Adipocyte (in vitro differentiated cells): ENCODE results near the gene GATB.

Source experiments
- DNase-seq: peaks from one replicate; pipeline ENCODE4 v3.0.0-alpha.2; 2015; ENCODE audit warnings: low read depth
- H3K27me3 ChIP-seq: replicated peaks from 2 replicates; pipeline ENCODE4 v1.7.0; 2013; ENCODE audit warnings: mild to moderate bottlenecking, low read length, moderate library complexity; ENCODE audit not compliant: control insufficient read depth, insufficient read depth
- H3K36me3 ChIP-seq: 2 replicates; pipeline ENCODE4 v1.7.0; 2013; ENCODE audit warnings: low read length, mild to moderate bottlenecking, moderate library complexity; ENCODE audit not compliant: control insufficient read depth, insufficient read depth, severe bottlenecking
- H3K4me1 ChIP-seq: 2 replicates; pipeline ENCODE4 v1.7.0; 2013; ENCODE audit warnings: mild to moderate bottlenecking, low read length, moderate library complexity; ENCODE audit not compliant: control insufficient read depth, insufficient read depth
- H3K4me3 ChIP-seq: 2 replicates; pipeline ENCODE4 v1.7.0; 2013; ENCODE audit warnings: mild to moderate bottlenecking, low read length, moderate library complexity
- H3K9ac ChIP-seq: 2 replicates; pipeline ENCODE4 v1.7.0; 2013; ENCODE audit warnings: mild to moderate bottlenecking, low read length, moderate library complexity
- H3K9me3 ChIP-seq: 2 replicates; pipeline ENCODE4 v1.7.0; 2013; ENCODE audit warnings: mild to moderate bottlenecking, low read length, moderate library complexity; ENCODE audit not compliant: control insufficient read depth

The GATB gene

GRCh38 chr4:151784706-151785105, 23.9 kb upstream of the GATB start:
- peaks cover 7% of the 10 kb centered on the region for H3K27me3 ChIP-seq
- H3K36me3 ChIP-seq = no peaks in the 10 kb centered on the region
- H3K9me3 ChIP-seq = no peaks in the 10 kb centered on the region
- H3K4me3 ChIP-seq = no peak overlapping the region
- no peak overlapping the region for H3K9ac ChIP-seq
- peaks cover 3% of the 10 kb centered on the region for H3K4me1 ChIP-seq
- no peak for DNase-seq

GRCh38 chr4:151783867-151784266, 23.1 kb upstream of the GATB start:
- no peak for DNase-seq

GRCh38 chr4:151782296-151782695, 21.5 kb upstream of the GATB start:
- peaks cover 7% of the 10 kb centered on the region for H3K27me3 ChIP-seq
- DNase-seq = no peak
- no peak overlapping the region for H3K4me3 ChIP-seq
- H3K4me1 ChIP-seq = peaks cover 7% of the 10 kb centered on the region
- H3K9ac ChIP-seq = no peak overlapping the region
- H3K36me3 ChIP-seq = no peaks in the 10 kb centered on the region
- no peaks in the 10 kb centered on the region for H3K9me3 ChIP-seq

More at GRCh38 chr4:151783867-151784266, 23.1 kb upstream of the GATB start:
- Histone ChIP-seq H3K36me3 (no peaks in the 10 kb centered on the region), H3K4me3 (no peak overlapping the region), H3K27me3 (peaks cover 7% of the 10 kb centered on the region), H3K4me1 (peaks cover 7% of the 10 kb centered on the region), H3K9ac (no peak overlapping the region), H3K9me3 (no peaks in the 10 kb centered on the region)

- Histone ChIP-seq H3K9me3 (peaks cover 3% of the 10 kb centered on the region), H3K27me3 (peaks cover 7% of the 10 kb centered on the region), H3K4me1 (peaks cover 7% of the 10 kb centered on the region), H3K4me3 (no peak overlapping the region), H3K36me3 (no peaks in the 10 kb centered on the region), H3K9ac (no peak overlapping the region)
- DNase-seq = no peak
These were observed 20.2 kb upstream of the GATB start for GRCh38 chr4:151781026-151781425.

GRCh38 chr4:151777471-151777870, 16.7 kb upstream of the GATB start:
- H3K9me3 ChIP-seq = peaks cover 34% of the 10 kb centered on the region
- H3K4me3 ChIP-seq = no peak overlapping the region
- no peaks in the 10 kb centered on the region for H3K27me3 ChIP-seq
- peaks cover 7% of the 10 kb centered on the region for H3K4me1 ChIP-seq
- no peak overlapping the region for H3K9ac ChIP-seq
- H3K36me3 ChIP-seq = no peaks in the 10 kb centered on the region
- no peak for DNase-seq

- Histone ChIP-seq H3K9me3 (peaks cover 34% of the 10 kb centered on the region), H3K36me3 (no peaks in the 10 kb centered on the region), H3K9ac (no peak overlapping the region), H3K4me1 (peaks cover 4% of the 10 kb centered on the region), H3K27me3 (no peaks in the 10 kb centered on the region), H3K4me3 (no peak overlapping the region)
- DNase-seq = no peak
These were observed 13.5 kb upstream of the GATB start for GRCh38 chr4:151774324-151774723.

- H3K27me3 ChIP-seq = no peaks in the 10 kb centered on the region
- no peak overlapping the region for H3K4me3 ChIP-seq
- peaks cover 34% of the 10 kb centered on the region for H3K9me3 ChIP-seq
- DNase-seq = no peak
- no peaks in the 10 kb centered on the region for H3K36me3 ChIP-seq
- no peak overlapping the region for H3K9ac ChIP-seq
- no peaks in the 10 kb centered on the region for H3K4me1 ChIP-seq
These were observed 11.5 kb upstream of the GATB start for GRCh38 chr4:151772274-151772673.

GRCh38 chr4:151771664-151772063, 10.9 kb upstream of the GATB start:
- H3K27me3 ChIP-seq = no peaks in the 10 kb centered on the region
- H3K9me3 ChIP-seq = peaks cover 34% of the 10 kb centered on the region
- no peak overlapping the region for H3K9ac ChIP-seq
- peak; percentile 2 for DNase-seq
- H3K4me3 ChIP-seq = no peak overlapping the region
- H3K36me3 ChIP-seq = no peaks in the 10 kb centered on the region
- no peaks in the 10 kb centered on the region for H3K4me1 ChIP-seq

GRCh38 chr4:151770154-151770553, 9.3 kb upstream of the GATB start:
- Histone ChIP-seq H3K4me1 (no peaks in the 10 kb centered on the region), H3K36me3 (no peaks in the 10 kb centered on the region), H3K27me3 (no peaks in the 10 kb centered on the region), H3K9me3 (peaks cover 23% of the 10 kb centered on the region), H3K4me3 (no peak overlapping the region), H3K9ac (no peak overlapping the region)
- no peak for DNase-seq

- H3K4me1 ChIP-seq = no peaks in the 10 kb centered on the region
- no peaks in the 10 kb centered on the region for H3K36me3 ChIP-seq
- H3K4me3 ChIP-seq = no peak overlapping the region
- H3K9ac ChIP-seq = no peak overlapping the region
- no peaks in the 10 kb centered on the region for H3K27me3 ChIP-seq
- DNase-seq = no peak
- peaks cover 9% of the 10 kb centered on the region for H3K9me3 ChIP-seq
These were observed 8.0 kb upstream of the GATB start for GRCh38 chr4:151768835-151769234.

GRCh38 chr4:151766691-151767090, 5.9 kb upstream of the GATB start:
- no peaks in the 10 kb centered on the region for H3K36me3 ChIP-seq

GRCh38 chr4:151760002-151760401, 805 bp downstream of the GATB start:
- DNase-seq = no peak
- Histone ChIP-seq H3K27me3 (no peaks in the 10 kb centered on the region), H3K9ac (peak overlapping the region; percentile 94), H3K9me3 (no peaks in the 10 kb centered on the region), H3K4me1 (peaks cover 6% of the 10 kb centered on the region), H3K4me3 (peak overlapping the region; percentile 95), H3K36me3 (peaks cover 8% of the 10 kb centered on the region)

More at GRCh38 chr4:151766691-151767090, 5.9 kb upstream of the GATB start:
- no peaks in the 10 kb centered on the region for H3K4me1 ChIP-seq
- H3K9me3 ChIP-seq = no peaks in the 10 kb centered on the region
- DNase-seq = no peak
- H3K27me3 ChIP-seq = no peaks in the 10 kb centered on the region
- H3K4me3 ChIP-seq = no peak overlapping the region
- H3K9ac ChIP-seq = no peak overlapping the region
